AG20443 (cell line): ENCODE results near the gene ALKAL2.
A peak's percentile ranks its signal among the peaks of the same experiment; 100 is the strongest.

Source experiments
- DNase-seq: peaks from one replicate; pipeline ENCODE4 v3.0.0; 2012; ENCODE audit warnings: low spot score, mixed read lengths

The ALKAL2 gene

DNA sequence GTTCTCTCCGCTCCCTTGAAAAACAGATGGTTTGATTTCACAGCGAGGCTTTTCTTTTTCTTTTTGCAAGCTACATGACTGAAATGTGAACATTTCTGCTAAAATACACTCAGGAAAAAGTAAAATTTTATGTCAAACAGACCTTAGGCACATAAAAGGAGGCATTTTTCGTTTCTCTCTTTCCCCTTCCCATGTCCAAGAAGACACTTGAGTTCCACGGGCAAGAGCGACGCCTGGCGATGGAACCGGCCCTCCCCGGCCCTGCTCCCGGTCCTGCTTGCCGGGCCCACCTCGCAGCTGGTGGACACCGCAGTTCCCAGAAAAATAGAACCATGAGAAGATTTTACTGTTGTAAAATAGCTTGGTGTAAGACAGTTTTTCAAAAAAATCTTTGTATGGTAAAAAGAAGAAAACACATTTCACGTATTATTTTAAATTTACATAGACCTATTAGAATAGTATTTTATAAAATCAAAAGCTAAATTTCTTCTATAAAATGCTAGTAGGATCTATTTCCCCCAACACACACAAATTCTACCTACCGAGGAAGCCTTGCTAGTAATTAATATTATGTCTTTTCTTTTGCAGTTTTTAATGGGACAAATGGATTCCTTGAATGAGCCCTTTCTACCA is 2.3 kb upstream of the ALKAL2 start:
- peak; percentile 88 for DNase-seq

- DNase-seq = peak; percentile 44
These were observed 1.6 kb upstream of the ALKAL2 start for GRCh38 chr2:289362-290089.

- no peak for DNase-seq
These were observed 969 bp upstream of the ALKAL2 start for GRCh38 chr2:288758-289361.

GRCh38 chr2:287471-287885 is 413 bp downstream of the ALKAL2 start:
- DNase-seq = peak; percentile 45

- DNase-seq = no peak
These were observed 1.0 kb downstream of the ALKAL2 start for GRCh38 chr2:286774-287392.

DNA sequence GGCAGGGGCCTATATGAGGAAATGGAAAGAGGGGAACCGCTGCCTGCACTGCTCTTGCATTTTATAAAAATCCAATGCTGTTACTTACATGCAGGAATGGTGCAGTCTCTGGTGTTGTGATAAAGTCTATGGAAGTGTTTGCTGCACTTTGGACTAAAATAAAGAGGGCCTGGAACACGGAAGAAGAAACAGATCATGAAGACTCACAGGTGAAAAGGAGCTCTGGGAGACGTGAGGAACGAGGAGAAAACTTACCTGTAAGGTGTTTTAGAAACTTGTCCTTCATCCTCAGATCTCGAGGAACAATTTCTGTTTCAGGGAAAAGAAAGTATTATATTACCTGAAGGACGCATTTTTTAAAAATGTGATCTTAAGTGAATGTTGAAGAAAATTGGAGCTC is 1.9 kb downstream of the ALKAL2 start:
- no peak for DNase-seq

DNA sequence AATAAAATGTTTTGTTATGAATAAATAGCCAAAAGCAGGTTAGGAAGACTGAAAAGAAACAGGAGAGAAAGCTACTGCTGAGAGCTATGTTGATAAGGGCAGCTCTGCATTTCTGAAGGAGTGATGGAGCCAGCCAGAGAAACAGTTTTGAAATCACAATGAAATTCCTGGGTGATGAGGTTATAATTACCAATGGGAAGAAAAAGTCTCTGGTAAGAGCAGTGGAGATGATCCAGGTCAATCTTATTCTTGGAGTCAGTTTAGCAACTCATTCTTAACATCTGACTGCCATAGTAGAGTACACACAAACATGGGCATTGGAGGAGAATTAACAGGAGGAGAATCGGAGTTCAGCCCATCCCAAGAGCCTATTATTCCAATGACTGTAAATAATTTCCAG is 2.4 kb downstream of the ALKAL2 start:
- peak; percentile 81 for DNase-seq

DNA sequence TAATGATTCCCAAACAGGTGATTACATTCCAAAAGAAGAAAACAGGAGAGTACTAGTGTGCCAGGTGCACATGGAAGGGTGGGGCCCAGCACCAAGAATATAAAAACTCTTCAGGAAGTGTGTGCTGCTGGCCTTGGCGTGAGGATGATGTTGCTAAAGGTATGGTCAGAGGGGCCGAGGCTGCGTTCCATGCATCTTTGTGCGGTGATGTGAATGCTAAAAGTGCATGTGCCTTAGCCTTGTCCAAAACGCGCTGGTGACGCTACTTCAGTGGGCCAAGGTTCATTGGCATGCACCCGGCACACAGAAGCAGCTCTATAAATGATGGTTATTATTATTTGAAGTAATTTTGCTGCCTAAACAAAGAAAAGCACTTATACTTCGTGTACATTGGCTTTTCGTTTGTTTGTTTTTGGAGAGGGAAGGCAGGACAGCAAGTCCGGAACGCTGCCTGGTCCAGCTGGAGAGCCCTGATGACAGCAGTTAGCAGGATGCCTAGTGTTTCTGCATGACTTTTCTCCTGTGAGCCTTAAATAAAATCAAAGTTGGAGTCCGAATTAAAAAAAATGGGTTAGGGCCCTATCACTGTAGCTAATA is 2.9 kb downstream of the ALKAL2 start:
- no peak for DNase-seq

DNA sequence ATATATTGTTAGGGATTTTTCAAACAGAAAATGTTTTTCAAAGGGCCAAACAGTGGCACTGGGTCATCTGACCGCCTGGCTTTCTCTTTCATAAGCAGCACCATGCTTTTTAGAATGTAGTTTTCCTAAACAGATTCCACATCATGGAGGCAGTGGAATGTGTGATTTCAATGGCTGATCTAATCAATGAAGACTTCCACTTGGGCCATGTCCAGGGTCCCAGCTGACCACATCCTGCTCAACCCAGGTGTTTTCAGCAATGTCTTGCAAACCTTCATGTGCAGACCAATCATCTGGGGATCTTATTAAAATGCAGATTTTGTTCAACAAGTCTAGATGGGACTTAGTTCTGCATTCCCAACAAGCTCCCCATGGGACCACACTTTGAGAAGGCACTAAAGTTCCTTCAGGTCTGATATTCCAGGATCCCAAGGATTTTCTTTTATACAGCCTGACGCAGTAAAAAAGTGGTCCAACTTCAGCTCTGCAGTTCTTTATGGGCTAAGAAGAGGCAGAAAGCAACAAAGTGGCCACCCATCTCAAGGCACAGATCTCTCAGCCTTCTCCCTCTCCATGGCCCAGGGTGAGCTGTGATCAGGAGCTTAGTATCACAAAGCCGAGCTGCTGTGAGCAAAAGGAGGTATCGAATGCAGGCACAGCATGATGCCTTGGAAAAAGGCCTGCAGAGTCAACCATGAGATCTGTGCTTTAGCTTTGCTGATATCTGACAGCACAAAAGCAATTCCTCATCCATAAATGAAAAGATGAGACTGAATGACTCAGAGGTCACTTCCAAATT is 3.7 kb downstream of the ALKAL2 start:
- DNase-seq = no peak

GRCh38 chr2:282371-283263 is 5.3 kb downstream of the ALKAL2 start:
- no peak for DNase-seq

DNA sequence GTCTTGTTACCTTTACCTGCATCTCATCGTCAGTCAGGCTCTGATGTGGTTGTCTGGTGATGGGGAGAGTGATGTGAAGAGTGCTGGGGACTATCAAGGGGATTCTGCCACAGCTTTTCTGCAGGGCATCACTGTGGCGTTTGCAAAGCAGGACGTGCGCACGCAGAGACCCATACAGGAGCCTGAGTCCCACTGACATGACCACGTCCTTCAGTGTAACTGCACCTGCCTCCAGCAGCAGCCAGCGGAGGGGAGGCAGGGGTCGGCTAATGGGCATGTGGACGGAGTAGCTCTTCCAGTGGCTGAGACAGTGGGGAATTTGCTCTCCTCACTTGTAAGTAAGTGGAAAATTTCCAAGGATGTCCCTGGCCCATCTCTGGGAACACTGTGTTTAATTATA is 6.5 kb downstream of the ALKAL2 start:
- DNase-seq = no peak

DNA sequence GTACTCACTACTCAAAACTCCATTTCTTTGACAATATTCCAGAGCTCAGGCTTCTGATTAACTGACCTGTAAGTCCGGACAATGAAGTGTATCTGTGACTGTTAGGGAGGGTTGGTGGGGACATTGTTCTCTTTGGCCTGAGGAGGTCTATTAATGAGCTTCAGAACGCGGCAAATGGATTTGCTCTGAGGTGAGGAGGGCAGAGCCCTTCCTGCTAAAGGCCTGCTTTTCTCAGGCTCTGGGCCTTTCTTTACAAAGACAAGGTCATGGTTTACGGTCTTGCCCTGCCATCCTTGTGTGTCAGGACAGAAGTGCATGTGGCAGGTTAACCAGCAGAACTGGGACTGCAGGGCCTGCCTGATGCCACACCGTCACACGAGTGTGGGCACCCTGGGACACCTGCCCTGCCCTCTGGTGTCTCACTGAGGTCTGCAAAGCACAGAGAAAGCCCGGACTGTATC is 7.2 kb downstream of the ALKAL2 start:
- no peak for DNase-seq

DNA sequence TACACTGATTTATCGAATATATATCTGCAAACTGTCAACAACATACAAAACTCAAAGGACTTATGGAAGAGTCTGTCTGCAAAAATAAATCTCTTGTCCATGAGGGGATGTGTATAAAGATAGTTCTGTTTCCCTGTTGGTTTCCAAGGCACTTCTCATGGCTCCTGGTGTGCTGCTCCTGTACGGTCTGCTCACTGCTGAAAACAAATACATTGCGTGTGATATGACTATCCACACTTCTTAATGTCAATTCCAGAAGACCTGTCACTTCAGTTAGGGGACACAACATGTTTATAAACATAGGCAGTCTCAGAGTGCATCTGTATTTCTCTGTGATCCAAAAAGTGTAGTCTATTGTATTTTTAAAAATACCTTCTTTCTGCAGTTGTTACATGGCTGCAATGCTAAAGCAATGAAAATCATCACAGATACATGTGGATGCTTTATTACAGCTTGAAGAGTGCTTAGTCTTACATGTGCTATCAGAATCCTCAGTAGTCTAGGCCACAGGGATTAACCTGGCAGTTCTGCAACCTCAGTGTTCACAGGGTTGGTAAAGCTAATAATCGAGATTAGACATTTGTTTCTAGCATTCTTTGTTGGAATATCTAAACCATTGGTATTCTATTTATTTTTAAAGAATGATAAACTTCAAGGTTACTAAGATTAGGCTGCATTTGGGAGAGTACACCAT is 7.8 kb downstream of the ALKAL2 start:
- no peak for DNase-seq

GRCh38 chr2:279366-279765 is 8.5 kb downstream of the ALKAL2 start:
- DNase-seq = no peak

DNA sequence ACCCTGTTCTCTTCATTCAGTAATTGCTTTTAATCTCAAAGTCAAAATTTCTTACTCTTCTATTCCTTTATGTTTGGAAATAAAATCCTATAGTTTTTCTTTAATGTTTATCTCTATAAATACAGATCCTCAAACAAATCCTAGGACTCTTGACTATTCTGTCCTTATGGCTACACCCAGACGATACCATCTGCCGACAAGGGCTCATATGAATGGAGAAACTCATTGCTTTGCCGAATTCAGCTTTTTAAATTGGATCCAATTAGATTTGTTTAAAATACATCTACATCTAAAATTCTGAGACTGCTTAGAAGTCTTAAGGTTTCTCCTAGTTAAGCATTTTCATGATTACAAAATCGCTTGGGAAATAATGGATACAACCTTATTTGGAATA is 9.0 kb downstream of the ALKAL2 start:
- DNase-seq = no peak

DNA sequence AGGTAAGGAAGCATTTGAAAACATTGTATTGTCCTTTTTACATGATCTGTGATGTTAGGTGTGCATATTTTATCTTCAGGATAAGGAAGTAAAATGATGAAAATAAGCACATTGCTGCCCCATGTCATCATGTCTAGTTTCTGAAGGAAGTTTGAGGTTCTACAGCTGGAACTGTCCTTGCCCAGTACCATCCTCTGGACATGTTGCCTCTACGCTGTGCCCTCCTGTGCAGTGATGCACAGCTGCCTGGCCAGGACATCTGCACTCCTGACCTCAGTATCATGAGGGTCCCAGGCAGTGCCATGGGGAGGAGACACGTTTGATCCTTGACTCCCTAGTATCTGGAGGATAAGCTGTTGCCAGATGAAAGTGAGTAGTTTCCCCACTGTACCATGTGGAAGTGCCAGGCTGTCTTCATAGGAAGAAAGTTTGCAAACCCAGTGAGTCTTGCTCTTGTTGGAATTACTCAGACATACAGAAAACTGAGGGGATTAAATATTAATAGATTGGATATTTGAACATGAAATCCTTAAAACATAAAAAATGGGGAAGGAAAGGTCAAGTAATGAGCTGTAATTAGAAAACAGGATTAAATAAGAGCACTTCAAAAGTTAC is 9.5 kb downstream of the ALKAL2 start:
- no peak for DNase-seq

GRCh38 chr2:275466-275865 is 12.4 kb downstream of the ALKAL2 start:
- no peak for DNase-seq

GRCh38 chr2:274503-274902 is 13.4 kb downstream of the ALKAL2 start:
- DNase-seq = no peak

GRCh38 chr2:273333-273732 is 14.6 kb downstream of the ALKAL2 start:
- DNase-seq = no peak

DNA sequence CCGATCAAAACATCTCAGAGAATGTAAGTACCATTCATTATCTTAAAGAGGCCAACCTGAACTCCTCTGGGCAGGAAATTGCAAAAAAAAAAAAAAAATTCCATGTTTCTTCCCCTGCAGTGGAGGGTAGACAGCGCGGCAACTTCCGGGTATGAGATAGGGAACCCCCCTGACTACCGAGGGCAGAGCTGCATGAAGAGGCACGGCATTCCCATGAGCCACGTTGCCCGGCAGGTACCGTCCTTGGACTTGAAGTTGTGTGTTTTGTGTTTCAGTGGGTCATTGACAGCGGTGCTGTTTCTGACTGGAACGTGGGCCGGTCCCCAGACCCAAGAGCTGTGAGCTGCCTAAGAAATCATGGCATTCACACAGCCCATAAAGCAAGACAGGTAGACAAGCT is 16.0 kb downstream of the ALKAL2 start:
- DNase-seq = no peak
